Measurements from ENCODE around the gene GGACT.
"Not testable (repeated sequence)": the region's sequence is repeated elsewhere in the genome, so short reads cannot be mapped to it uniquely, and the experiment has no call there.

Gene GGACT

DNA sequence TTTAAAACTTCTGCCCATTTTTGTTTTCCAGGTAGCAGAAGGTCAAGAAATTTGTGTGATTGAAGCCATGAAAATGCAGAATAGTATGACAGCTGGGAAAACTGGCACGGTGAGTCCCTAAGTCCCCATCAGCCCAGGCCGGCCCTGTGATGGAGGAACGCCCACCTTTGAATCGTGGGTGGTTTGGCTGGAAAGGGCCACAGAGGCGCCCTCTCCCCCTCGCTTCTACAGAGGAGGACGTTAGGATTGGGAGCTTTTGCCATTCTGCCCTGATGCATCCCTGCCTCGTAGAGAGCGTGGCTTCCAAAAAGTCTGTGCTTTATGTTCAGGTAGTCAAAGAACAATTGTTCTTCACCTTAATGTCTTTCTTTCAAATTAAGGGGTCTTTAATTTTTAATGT, 60.9 kb downstream of the GGACT start:
- DNase-seq: no peak

DNA sequence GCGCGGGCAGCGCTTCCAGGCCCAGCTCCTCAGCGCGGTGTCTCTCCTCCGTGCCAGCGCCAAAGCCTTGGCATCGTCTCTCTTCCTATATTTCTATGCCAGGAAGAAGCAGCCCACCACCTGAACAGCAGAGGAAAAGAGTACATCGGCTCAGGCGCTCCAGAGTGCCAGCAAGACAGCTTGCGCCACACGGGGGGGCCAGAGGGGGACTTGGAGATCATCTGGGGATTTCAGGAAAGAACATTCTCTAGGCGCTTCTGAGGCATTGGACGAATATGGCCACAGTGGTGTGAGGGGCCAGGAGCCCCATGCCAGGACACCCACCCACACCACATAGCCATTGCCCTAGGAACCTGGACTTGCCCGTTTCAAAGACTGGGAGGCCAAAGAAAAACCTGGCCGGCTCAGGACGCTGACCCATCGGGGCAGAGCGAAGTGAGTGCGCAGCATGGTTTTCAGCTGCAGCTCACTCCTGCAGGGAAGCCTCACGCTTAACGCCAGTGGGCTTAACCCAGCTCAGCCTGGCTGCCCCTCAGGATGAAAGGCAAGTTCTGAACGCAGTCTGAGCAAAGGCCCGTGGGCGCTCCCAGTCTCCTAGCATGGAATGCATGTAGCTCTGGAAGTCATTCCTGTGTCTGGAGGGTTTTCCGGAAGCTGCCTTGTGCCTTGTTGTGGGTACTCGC, 62.1 kb downstream of the GGACT start:
- no peak for DNase-seq

DNA sequence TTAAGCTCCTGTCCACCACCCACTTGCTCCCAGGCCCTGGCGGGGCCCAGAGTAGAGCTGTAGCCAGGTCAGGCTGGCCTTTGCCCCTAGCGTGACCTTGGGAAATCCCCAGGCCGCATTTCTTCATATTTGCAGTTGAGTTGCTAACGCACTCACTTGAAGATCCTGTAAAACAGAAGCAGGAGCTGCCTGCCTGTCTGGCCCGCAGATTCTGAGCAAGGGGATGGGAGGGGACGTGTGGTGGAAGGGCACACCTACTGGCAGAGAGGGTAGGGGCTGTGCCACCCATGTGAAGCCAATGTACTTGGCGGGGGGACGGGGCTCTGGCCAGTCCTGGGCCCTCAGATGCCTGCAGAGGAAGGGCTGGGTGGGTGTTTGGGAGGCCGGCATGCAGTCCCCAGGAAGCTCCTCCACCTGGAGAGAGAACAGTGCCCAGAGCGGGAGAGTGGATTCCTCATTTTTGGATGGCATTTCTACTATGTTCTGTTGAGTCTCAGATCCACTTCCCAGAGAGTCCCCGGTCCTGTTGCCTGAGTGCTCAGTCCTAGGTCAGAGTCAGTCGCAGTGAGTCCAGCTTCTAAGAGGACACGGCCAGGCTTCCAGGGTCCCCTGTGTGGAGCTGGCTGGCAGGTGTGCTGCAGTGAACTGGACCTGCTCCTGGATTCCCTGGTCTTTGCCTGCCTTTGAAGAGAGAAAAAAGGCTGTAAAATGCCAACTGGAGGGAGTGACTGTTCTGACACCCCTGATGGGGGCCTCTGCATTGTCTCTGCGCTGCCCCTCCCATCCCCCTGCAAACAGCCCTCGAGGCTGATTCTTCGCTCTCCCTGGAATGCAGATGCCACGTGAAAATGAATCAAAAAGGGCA, 62.9 kb downstream of the GGACT start:
- DNase-seq: no peak

DNA sequence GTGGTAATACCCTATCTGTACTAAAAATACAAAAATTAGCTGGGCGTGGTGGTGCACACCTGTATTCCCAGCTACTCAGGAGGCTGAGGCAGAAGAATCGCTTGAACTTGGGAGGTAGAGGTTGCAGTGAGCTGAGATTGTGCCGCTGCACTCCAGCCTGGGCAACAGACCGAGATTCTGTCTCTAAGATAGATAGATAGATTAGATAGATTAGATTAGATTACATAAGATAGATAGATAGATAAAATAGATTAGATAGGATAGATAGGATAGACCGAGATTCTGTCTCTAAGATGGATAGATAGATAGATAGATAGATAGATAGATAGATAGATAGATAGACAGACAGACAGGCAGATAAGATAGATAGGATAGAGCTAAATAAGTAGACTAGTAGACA, 63.9 kb downstream of the GGACT start:
- not testable (repeated sequence) for DNase-seq

DNA sequence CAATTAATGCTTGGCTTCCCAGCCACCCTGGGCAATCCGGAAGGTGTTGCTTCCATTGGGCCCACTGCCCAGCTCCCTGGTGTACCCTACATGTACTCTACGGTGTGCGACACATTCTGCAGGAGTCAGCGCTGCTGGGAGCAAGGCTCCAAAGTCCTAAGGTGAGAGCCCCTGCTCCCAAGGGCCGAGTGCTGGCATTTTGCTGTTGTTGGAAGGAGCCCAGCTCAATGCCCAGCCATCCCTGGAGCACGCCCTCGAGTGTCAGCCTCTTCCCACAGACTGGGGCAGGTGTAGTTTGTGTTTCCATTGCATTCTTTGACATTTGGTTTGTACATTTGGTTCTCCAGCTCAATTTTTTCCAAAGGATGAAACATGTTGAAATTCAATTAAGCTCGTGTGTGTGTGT, 64.6 kb downstream of the GGACT start:
- no peak for DNase-seq

DNA sequence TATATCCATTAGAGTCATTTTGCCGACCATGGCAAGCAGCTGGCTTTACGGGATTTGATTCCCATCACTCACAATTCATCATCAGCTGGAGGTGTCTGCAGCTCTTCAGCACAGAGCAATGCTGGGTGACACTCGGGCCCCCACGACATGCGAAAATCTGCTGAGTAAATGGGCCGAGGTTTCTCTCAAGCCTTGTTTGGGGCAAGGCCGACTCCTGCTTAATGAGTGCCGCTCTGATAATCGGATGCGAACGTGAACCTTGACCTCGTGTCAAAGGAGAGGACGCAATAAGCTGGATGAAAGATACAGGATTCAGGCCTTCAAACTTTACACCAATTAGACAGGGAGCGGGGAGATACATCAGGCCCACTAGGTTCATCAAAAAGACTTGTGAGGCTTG, 65.2 kb downstream of the GGACT start:
- DNase-seq: no peak

DNA sequence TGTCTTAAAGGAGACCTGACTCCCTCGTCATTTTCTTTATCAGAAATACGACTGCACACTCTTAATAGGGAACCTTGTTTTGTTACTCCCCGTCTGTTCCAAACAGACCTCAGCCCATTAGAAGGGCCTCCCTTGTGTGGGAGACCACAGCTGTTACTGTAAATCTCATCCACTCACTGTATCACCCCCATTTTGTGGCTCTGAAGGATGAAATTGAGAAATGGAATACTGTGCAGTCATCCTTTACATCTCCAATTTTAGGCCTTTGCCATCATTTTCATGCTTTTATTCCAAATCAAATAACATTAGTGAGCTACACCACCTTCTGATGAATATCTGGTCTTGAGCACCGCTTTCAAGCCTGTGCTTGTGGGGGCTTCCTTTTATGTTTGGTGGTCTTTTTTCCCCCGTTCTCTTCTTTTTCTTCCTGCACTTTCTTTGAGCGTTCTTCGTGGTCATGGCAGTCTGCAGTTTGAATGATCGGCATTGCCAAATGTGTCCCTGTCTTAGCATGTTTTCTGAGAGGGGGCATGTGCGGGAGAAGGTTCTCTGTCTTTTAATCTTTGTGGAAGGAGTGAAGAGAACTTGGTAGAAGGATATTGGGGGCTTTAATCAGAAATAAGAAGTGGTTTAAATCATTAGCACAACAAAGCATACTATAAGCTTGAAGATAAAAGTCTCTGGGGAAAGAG, 65.8 kb downstream of the GGACT start:
- no peak for DNase-seq

DNA sequence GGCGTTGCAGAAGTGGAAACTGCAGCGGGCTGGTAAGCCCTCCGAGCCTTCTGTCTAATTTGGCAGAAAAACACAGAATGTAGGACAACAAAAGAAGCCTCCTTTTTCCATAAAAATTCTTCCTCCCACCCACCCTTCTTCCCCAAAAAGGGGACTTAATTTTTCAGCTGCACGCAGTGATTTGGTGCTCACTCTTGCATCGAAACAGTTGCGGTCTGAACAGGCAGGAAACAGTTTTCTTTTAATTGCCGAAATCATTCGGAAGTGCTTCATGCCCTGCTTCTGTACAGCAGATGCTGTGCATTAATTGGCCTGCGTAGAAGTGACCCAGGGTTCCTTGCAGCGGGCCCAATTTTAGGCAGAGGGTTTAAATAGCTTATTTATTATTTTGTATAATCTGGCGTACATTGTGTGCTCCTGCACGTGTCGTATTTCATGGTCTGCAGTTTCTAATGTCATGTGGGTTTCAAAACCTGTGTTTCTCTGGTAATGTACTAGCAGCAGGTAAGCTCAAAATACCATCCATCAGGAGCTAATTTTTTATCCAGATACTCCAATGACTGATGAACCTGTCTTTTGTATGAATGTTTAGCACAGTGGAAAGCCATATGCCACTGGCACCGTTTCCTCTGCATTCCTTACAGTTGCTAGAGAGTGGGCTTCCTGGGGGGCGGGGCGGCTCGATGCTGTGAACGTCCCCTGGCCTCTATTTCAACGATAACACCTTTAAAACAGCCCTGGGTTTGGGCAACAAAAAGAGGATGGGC, 66.6 kb downstream of the GGACT start:
- DNase-seq: no peak

DNA sequence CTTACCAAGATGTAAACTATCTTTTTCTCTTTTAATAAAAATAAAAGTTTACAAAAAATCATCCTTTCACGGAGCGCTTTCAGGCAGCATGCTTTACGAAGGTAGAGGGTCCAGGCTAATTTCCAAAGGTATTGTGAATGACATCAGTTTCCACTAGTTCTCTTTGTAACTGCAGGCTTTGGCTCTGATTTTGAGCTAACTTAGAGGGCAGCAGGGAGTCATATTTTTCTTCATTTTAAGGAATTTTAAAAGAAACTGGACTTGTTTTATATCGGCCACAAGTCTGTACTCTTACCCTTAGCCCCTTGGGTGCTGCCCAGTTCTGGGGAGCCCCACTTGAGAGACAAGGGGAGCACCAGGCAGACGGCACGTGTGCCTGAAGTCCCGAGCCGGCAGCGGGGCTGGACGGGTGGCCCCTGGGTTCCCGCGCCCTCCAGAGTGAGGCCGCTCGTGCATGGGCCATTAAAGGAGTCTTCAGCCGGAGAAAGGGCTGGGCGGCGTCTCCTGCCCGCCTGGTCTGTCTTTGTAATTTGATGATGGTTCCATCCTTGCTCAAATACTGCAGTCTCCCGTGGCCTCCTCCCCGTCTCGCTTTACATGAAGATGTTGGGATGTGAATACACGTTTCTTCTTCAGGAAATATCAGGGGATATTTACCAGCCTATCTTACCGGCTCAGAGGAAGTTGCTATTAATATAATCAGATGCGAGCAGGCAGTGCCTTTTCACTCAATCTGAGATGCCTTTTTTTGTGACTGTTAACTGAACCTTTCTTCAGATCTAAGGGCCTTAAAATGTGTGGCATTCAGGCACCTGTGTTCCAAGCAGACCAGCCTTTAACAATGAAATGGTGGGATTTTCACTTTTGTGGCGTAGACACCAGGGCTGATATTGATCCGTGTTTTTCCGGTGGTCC, 67.4 kb downstream of the GGACT start:
- no peak for DNase-seq

DNA sequence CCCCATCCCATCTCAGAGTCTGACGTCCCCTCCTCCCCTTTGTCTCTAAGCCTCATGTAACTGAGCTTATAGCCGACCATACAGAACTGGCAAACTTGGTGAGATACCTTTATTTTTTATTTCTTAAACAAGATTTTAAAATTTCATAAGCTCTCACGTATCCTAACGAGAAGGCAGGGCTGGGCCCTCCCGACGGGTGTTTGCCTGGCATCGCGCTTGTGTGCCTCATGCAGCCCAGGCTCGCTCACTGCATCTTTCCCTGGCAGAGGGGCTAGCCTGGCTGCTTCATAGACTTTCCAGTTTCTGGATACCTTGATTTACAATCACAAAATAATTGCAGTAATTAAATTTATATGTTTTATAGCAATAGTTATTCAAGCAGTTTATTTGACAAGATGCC, 69.0 kb downstream of the GGACT start:
- no peak for DNase-seq

DNA sequence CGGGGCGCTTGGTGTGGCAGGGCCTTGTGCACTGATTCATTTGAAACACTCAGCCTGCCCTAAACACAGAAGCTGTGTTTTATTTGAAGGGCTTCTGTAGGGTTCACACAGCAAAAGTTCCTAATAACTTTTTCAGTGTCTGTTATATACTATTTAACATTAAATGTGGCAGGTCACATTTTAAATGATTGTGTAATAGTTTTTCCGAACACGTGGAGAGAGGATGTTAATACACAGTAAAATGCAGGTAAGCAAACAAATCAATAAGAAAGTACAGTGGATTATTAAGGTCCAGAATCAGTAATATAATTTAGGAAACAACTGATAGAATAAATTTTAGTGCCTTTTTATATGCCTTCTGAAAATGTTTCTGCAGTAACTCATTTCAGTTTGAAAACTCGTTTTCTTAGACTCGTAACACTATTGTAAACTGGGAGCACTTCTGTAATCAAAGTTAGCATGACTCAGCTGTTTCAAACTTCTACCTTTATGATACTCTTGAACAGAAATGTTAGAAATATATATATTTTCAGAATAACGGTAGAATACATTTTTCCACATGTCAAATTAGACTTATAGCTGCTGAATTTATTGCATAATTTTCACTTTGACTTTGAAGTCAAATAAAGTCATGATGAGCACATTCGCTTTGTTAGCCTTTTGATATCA, 70.1 kb downstream of the GGACT start:
- no peak for DNase-seq

DNA sequence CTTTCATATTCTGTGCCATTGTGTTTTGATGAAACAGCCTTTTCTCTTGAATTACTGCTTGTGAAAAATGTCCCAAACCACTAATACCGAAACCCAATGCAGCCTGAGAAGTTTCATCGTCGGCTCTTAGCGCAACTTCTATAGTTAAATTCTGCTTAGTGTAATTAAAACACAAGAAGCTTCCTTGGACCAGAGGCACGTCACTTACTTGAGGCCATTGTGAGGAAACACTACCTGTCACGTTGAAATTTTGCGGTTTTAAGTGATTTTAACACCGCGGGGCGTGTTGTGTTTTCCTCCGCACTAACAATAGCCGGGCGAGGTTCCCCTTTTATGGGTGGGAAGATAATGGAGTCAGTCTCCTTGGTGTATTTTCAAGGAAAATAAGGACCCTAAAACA, 70.9 kb downstream of the GGACT start:
- DNase-seq: no peak

DNA sequence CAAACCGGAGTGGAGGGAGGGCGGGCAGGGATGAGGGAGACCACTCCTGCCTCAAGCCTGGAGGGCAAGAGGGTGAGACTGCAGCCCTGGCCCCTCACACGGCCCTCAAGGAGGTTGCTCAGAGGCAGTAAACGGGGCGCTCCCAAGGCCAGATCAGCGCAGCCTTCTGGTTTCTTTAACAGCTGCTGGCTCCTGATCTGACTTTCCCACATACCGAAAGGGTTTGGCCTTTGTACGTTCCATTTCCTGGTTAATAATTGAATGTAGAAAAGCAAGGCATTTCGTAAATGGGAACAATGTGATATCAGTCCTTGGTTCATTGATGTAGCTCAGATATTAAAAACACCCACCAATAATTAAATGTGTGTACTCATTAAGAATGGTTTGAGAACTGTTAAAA, 71.5 kb downstream of the GGACT start:
- DNase-seq: no peak

DNA sequence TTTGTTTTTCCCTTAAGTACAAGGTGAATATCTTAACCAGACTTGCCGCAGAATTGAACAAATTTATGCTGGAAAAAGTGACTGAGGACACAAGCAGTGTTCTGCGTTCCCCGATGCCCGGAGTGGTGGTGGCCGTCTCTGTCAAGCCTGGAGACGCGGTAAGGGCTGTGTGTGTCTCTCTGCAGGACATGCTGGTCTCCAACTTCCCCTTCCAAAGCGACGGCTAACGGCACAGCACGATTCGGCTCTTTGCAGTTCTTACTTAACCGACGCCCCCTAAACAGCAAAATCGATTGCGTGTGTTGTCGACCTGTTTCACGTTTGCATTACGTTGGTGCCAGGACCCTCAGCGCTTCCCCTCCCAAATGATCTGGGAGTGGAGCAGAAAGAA, 73.2 kb downstream of the GGACT start:
- no peak for DNase-seq

DNA sequence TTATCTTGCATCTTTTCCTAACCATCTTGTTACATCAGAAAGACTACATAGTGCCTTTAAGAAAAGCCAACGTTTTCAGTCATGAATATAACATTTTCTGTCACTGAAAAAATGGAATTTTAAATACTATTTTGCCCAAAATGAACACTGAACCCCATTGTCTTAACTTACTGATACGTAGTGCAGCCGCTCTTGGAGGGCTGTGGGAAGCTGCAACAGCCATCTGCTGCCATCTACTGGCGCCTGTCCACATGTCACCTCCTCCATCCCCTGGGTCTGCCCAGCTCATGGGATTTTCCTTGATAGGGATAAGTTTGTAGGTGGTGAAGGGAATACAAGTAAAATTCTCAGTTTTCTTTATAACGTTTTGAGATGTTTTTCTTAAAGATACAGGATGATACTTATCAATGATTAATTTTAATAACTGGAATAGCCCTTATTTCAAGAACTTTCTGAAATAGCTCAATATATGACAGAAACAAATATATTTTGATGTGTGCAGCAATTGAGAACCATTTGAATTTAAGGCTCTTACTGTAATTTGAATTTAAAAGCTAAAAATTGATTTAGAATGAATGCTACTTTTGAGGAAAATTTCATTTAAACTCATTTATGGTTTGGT, 73.7 kb downstream of the GGACT start:
- DNase-seq: peak; percentile 62

DNA sequence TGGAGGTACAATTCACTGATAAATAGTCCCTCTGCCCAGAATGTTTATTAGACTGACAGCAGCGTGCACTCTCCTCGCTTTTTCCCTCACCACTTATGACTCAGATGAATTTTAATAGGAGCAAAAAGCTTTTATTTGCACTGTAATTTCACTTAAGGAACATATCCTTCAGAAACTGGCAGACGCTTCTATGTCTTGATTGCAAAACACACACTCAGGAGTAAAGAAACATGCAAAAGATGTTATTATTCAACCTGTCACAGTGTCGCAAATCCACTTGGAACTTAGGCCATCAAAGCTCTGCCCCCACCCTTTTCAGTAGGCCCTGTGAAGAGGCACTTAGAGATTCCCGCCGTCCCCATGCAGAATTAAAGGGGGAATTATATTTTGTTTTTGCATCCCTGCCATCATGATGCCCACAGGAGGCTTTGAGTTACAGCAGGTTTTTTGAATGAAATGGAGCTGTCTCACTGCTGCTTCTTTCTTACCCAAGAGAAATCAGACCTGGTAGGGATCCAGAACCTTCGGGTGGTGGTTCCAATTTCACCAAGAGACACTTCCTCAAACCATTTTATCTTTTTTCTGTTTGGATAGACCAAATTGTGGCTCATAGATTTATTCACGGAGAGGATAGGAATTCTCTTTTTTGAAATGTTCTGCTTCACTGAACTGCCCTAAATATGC, 74.5 kb downstream of the GGACT start:
- no peak for DNase-seq

DNA sequence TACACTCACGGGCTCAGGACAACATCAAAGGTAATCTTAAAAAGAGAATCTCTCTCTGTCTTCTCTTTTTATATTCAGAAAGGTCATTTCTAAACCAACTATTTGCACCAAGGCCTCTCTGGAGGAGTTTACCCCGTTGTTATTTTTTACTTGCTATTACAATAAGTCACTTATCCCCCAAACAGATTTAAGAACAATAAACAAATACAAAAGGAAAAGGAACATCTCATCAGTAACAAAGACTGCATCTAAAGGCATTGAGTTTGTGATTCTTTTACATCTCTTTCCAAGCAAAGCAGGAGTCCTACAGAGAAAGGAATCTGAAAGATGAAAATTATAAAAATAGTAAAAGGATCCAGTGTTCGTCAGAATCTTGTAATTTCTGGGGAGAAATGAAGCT, 75.4 kb downstream of the GGACT start:
- no peak for DNase-seq

DNA sequence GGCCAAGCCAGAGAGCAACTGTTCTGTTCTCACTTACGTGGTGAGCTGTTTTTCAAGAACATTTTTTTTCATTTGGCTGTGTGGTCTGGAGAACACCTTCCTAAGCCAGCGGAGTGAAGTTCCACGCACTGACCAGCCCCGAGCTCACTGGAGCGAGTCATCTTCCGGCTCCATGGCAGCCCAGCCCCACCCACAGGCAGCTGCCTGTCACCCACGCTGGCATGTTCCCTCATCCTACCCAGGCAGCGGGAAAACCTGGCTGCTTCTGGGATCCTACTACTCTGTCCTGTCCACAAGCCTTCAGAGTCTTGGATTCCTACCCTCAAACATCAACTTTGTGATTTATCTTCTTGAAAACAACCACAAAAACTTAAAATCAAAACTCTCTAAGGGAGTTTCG, 76.2 kb downstream of the GGACT start:
- DNase-seq: no peak

DNA sequence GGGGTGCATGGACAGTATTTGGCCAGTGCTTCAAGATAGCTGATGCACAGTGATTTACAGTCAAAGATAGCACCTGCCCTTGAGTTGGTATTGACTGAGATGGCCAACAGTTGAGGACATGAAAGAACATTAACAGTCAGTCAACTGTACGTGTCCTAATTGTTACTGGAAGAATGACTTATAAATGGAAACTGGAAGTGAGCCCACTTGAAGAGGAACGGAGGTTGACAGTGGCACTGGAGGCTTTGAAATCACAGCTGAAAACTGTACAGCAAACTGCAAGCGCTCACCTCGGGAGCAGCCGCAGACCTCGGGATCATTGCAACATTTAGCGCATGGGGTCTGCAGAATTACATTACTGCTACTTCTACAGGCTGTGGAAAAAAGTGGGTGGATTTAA, 77.1 kb downstream of the GGACT start:
- DNase-seq: no peak

DNA sequence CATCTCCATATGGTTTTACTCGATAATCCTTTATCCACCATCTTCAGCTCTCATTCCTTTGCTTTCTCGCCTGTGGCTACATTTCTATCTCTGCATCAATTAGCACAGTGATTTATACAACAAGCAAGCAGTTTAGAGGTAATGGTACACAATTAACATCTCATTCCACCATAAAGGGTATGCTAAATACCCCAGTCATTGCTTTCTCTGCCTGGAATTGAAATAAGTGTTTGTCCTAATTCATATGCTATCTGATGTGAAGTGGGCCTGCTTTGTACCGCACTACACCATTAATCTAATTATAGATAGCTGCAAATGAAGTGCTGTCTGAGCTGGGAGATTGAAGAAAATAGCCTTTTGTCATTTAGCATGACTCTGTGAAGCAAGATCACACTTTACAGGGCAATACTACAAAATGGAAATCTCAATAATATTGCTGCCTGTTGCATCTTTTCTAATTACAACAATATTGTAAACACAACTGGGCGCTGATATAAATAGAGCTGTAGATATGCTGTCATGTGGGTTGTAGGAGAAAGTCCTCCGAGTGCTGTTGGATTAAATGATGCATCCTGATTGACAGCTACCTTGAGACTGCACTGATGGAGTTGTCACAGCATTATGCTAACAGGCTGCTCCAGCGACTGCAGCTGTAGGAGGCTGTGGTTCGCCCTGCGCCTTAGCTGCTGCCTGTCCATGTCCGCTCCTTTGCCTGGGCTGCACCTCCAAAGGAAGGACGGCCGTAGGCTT, 78.2 kb downstream of the GGACT start:
- no peak for DNase-seq

Measured in hematopoietic multipotent progenitor cell treated with erythropoietin and hydrocortisone succinate and interleukin-3 and kit ligand, for 8 days (in vitro differentiated cells).